PC-3 (cell line): ENCODE measurements around the gene NUTM1.

Experiments
- EZH2phosphoT487 ChIP-seq: fragments of 300-600 bp; sonication (generic); IDR thresholded peaks from 2 replicates; pipeline ENCODE4 v1.6.1; 2018; ENCODE audit warnings: mild to moderate bottlenecking, antibody characterized with exemption, low read length, borderline replicate concordance
- TF ChIP-seq, protein P1 (sequence below): fragments of 300-600 bp; sonication (generic); conservative IDR thresholded peaks from 2 replicates; pipeline ENCODE4 v1.5.1; 2017; ENCODE audit warnings: antibody characterized with exemption, low read depth, mild to moderate bottlenecking, low read length

DNA sequence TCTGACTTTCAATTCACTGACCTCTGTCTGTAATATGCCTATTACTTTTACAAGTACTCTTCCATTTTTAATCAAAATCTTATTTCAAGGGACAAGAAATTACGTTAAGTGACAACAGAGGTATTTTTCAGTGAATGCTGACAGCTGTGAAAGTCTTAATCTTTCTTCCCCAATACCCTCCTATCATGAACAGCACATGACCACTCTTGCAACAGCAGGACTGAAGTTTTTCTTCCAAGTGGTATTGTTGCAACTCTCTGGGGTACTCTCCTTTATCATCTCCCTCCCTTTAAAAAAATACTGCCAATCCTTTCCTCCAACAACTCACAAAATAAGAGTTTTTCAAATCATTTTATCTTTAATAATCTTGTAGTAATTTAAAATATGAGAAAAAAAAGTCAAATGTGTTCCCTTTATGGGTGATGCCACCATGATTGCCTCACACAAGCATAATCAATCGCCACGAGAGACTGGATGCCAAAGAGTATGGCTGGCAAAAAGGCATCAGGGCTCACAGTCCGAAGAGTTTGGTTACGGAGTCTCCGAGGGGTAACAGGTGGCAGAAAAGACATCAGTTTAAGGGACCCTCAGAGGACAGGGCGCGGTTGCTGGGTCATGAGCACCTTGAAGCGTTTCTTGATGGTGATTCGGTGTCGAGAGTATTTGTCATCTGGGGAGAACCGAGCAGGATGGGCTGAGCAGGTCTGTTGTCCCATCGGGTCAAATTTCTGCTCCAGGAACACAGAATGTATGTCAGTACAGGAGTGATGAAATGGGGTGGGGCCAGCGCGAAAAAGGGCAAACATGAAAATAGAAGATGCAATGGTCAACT, 1.5 kb upstream of the NUTM1 start:
- TF ChIP-seq, protein P1, sequence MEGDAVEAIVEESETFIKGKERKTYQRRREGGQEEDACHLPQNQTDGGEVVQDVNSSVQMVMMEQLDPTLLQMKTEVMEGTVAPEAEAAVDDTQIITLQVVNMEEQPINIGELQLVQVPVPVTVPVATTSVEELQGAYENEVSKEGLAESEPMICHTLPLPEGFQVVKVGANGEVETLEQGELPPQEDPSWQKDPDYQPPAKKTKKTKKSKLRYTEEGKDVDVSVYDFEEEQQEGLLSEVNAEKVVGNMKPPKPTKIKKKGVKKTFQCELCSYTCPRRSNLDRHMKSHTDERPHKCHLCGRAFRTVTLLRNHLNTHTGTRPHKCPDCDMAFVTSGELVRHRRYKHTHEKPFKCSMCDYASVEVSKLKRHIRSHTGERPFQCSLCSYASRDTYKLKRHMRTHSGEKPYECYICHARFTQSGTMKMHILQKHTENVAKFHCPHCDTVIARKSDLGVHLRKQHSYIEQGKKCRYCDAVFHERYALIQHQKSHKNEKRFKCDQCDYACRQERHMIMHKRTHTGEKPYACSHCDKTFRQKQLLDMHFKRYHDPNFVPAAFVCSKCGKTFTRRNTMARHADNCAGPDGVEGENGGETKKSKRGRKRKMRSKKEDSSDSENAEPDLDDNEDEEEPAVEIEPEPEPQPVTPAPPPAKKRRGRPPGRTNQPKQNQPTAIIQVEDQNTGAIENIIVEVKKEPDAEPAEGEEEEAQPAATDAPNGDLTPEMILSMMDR: no peak
- TF ChIP-seq EZH2phosphoT487: no peak
